Gastrocnemius medialis (tissue), 4 donors: ENCODE results near the gene ETV6.

Source experiments
- POLR2A ChIP-seq, 2 donors: fragments of 450-650 bp; IDR thresholded peaks; one replicate each; pipeline ENCODE4 v1.6.1; 2017; ENCODE audit warnings: antibody characterized with exemption in 2 of 2, mild to moderate bottlenecking in 2 of 2, moderate library complexity in 2 of 2
- TF ChIP-seq, protein P1 (sequence below), 5 experiments: fragments of 450-650 bp in 3 of 5; fragments of 200-600 bp in 2 of 5; sonication (generic) in 2 of 5; IDR thresholded peaks in 4 of 5; conservative IDR thresholded peaks in 1 of 5; 1 replicate in 4 of 5; 2 replicates in 1 of 5; pipeline ENCODE4 v1.5.1; 2016 to 2019; ENCODE audit warnings: antibody characterized with exemption in 5 of 5, mild to moderate bottlenecking in 3 of 5, moderate library complexity in 3 of 5

DNA sequence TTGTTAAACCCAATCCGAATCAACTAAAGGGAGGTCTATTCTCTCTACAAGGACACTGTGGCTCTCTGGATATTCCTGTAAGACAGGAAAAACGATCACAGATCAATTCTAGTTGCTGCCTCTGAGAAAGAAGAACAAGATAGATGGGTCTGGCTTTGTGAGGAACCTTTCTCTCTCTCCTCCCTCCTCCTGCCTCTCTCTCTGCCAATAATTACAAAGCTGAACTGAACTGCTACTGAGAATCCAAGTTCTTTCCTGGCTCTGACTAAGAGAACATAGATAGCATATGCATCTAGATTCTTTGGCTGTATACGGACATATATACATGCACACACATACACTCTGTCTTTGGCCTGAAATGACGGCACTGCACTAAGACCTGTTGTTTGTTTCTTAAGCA is 27.6 kb downstream of the ETV6 start:
- TF ChIP-seq, protein P1, sequence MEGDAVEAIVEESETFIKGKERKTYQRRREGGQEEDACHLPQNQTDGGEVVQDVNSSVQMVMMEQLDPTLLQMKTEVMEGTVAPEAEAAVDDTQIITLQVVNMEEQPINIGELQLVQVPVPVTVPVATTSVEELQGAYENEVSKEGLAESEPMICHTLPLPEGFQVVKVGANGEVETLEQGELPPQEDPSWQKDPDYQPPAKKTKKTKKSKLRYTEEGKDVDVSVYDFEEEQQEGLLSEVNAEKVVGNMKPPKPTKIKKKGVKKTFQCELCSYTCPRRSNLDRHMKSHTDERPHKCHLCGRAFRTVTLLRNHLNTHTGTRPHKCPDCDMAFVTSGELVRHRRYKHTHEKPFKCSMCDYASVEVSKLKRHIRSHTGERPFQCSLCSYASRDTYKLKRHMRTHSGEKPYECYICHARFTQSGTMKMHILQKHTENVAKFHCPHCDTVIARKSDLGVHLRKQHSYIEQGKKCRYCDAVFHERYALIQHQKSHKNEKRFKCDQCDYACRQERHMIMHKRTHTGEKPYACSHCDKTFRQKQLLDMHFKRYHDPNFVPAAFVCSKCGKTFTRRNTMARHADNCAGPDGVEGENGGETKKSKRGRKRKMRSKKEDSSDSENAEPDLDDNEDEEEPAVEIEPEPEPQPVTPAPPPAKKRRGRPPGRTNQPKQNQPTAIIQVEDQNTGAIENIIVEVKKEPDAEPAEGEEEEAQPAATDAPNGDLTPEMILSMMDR (IDR thresholded peaks at IDR 0.05 in 4 of 5, conservative IDR thresholded peaks at IDR 0.05 in 1 of 5): no peak
- TF ChIP-seq POLR2A (IDR thresholded peaks at IDR 0.05): no peak
